HG03460 (cell line): ENCODE results near the gene OR52D1.

Experiments
- ATAC-seq: cut with Tn5 transposase; IDR thresholded peaks from one replicate; pipeline ENCODE4 v1.9.1; 2021; ENCODE audit not compliant: unreplicated experiment

The OR52D1 gene

GRCh38 chr11:5509803-5510202, 21.3 kb downstream of the OR52D1 start, which contains the start of gene UBQLN3:
Gene UBQLN3 (minus strand): TSS chr11:5509957. CDS start chr11:5509558, 399 bp downstream.
- ATAC-seq: no peak

- ATAC-seq: no peak
These were observed 26.4 kb downstream of the OR52D1 start for GRCh38 chr11:5514841-5515240.

- ATAC-seq: no peak
These were observed 28.1 kb downstream of the OR52D1 start, which contains the start of gene UBQLNL for GRCh38 chr11:5516599-5516998. Gene UBQLNL (minus strand): TSS chr11:5516699. CDS start chr11:5516441, 258 bp downstream.

- ATAC-seq: no peak
These were observed 33.1 kb downstream of the OR52D1 start for GRCh38 chr11:5521540-5521939.

- ATAC-seq: no peak
These were observed 33.8 kb downstream of the OR52D1 start for GRCh38 chr11:5522308-5522707.

GRCh38 chr11:5524756-5525155, 36.3 kb downstream of the OR52D1 start:
- no peak for ATAC-seq

GRCh38 chr11:5527716-5528115, 39.2 kb downstream of the OR52D1 start:
- no peak for ATAC-seq

- ATAC-seq: no peak
These were observed 40.0 kb downstream of the OR52D1 start for GRCh38 chr11:5528495-5528894.

GRCh38 chr11:5531053-5531831, 42.8 kb downstream of the OR52D1 start:
- ATAC-seq: no peak

GRCh38 chr11:5534046-5534445, 45.6 kb downstream of the OR52D1 start:
- no peak for ATAC-seq

GRCh38 chr11:5536482-5536881, 48.0 kb downstream of the OR52D1 start:
- ATAC-seq: no peak
